Measurements from ENCODE around the gene ZCWPW1.

GRCh38 chr7:100446040-100446439, 17.5 kb upstream of the ZCWPW1 start:
- TF ChIP-seq HNRNPUL1 (IDR thresholded peaks at IDR 0.05; ENCODE audit: low read depth, low read length) (no peak), SIN3A (IDR thresholded peaks at IDR 0.05; ENCODE audit: borderline replicate concordance, low read depth, low read length) (no peak), MAFG (CRISPR knock-in tag; IDR thresholded peaks at IDR 0.05) (no peak), ZNF639 (CRISPR knock-in tag; conservative IDR thresholded peaks at IDR 0.05) (no peak), EZH2 (conservative IDR thresholded peaks at IDR 0.05; ENCODE audit: low read depth, low read length) (no peak), CTCF (CRISPR knock-in tag; IDR thresholded peaks at IDR 0.05) (no peak), ZNF720 (CRISPR knock-in tag; IDR thresholded peaks at IDR 0.05) (no peak), STAT6 (CRISPR knock-in tag; IDR thresholded peaks at IDR 0.05; ENCODE audit: borderline replicate concordance) (no peak), POLR2A (IDR thresholded peaks at IDR 0.05; ENCODE audit: insufficient read depth in 1 of 2, low read depth in 2 of 2, low read length in 2 of 2) (no peak), NFAT5 (CRISPR knock-in tag; IDR thresholded peaks at IDR 0.05) (no peak), PPARG (CRISPR knock-in tag; conservative IDR thresholded peaks at IDR 0.05) (no peak), FOXA3 (CRISPR knock-in tag; IDR thresholded peaks at IDR 0.05) (no peak), ZSCAN30 (CRISPR knock-in tag; IDR thresholded peaks at IDR 0.05) (no peak), THAP11 (CRISPR knock-in tag; IDR thresholded peaks at IDR 0.05) (no peak)

Data from HepG2 (cell line).